HG02970 (cell line): ENCODE data around the gene INPP5J.

ENCODE experiments used
- ATAC-seq: cut with Tn5 transposase; IDR thresholded peaks from one replicate; pipeline ENCODE4 v1.9.1; 2021; ENCODE audit warnings: mild to moderate bottlenecking, moderate library complexity, moderate number of reproducible peaks; ENCODE audit not compliant: unreplicated experiment, low FRiP score

The INPP5J gene

DNA sequence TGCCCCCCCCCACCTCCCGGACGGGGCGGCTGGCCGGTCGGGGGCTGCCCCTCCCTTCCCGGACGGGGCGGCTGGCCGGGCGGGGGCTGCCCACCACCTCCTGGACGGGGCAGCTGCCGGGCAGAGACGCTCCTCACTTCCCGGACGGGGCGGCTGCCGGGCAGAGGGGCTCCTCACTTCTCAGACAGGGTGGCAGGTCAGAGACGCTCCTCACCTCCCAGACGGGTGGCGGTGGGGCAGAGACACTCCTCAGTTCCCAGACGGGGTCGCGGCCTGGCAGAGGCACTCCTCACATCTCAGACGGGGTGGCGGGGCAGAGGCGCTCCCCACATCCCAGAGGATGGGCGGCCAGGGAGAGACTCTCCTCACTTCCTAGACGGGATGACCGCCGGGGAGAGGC lies 61.2 kb downstream of the INPP5J start:
- ATAC-seq = no peak
